Aorta (tissue), 5 donors: ENCODE results near the gene SPOUT1. TPM values are rescaled to one million over a fixed set of nuclear protein-coding genes. Genes with fewer than 3 reads are reported as not detected.
"Not testable (repeated sequence)": the region's sequence is repeated elsewhere in the genome, so short reads cannot be mapped to it uniquely, and the experiment has no call there.

Experiments used
- ATAC-seq: fragments of 200-7000 bp; cut with Tn5 transposase; one replicate; pipeline ENCODE4 v1.9.1; 2022; ENCODE audit warnings: moderate library complexity; ENCODE audit not compliant: low FRiP score
- DNase-seq, 2 donors: peaks; one replicate each; pipeline ENCODE4 v3.0.0-alpha.2; 2020
- H3K27ac ChIP-seq, 2 donors: one replicate each; pipeline ENCODE4 v1.5.1; 2013; ENCODE audit warnings: low read length in 2 of 2, mild to moderate bottlenecking in 2 of 2, moderate library complexity in 2 of 2, control low read depth in 1 of 2, inconsistent platforms in 1 of 2, low read depth in 1 of 2
- H3K27me3 ChIP-seq, 2 donors: one replicate each; pipeline ENCODE4 v1.6.1; 2013; ENCODE audit warnings: control low read depth in 1 of 2, low read length in 1 of 2, mild to moderate bottlenecking in 1 of 2, moderate library complexity in 1 of 2; ENCODE audit not compliant: insufficient read depth in 2 of 2, control insufficient read depth in 1 of 2
- H3K36me3 ChIP-seq, 2 donors: one replicate each; pipeline ENCODE4 v1.6.1; 2013; ENCODE audit warnings: control low read depth in 1 of 2, low read length in 1 of 2, mild to moderate bottlenecking in 1 of 2; ENCODE audit not compliant: insufficient read depth in 2 of 2, control insufficient read depth in 1 of 2
- H3K4me1 ChIP-seq, 2 donors: one replicate each; pipeline ENCODE4 v1.6.1; 2013; ENCODE audit warnings: low read length in 2 of 2, control low read depth in 1 of 2, mild to moderate bottlenecking in 1 of 2, moderate library complexity in 1 of 2; ENCODE audit not compliant: insufficient read depth in 2 of 2, control insufficient read depth in 1 of 2
- H3K4me3 ChIP-seq, 2 donors: one replicate each; pipeline ENCODE4 v1.5.1; 2013; ENCODE audit warnings: low read length in 2 of 2, control low read depth in 1 of 2, mild to moderate bottlenecking in 1 of 2
- H3K9me3 ChIP-seq: one replicate; pipeline ENCODE4 v1.6.1; 2013; ENCODE audit warnings: mild to moderate bottlenecking, low read length; ENCODE audit not compliant: control insufficient read depth
- WGBS, 2 donors: extraction: QIAGEN DNeasy Blood & Tissue Kit; methylation state at CpG; one replicate each; pipeline ENCODE4 v1.1.7; 2013; 5-methylcytosine and 5-hydroxymethylcytosine counted together
- intact Hi-C, 2 donors: fragments of 100-400 bp; cut with DNase I; formaldehyde crosslinking; loops; one replicate each; pipeline versions ENCODE4 v1.14.2 to v1.15.0; 2022
- polyA plus RNA-seq, 2 donors: library from polyadenylated mRNA; stranded (reverse); fragments of 200-250 nt; gene quantifications; one replicate each; pipeline ENCODE4 v1.2.3, GENCODE V29; 2013
- total RNA-seq, 2 donors: library from RNA; stranded (reverse); fragmentation: NEBNext Ultra II Directional; extraction: Animal tissue kit (Norgen Biotek cat#: 25700); gene quantifications; one replicate each; pipeline ENCODE4 v1.2.1, GENCODE V29; 2021
- donor health status: healthy with polysubstance abuse.
- donor health status: Bipolar disorder and iron deficiency.
- donor health status: DM: no; HTN: no; CAD: no.
- donor health status: DM: no; HTN: no; CAD: no.
- donor health status: DM: yes; HTN: yes; CAD: no.

Gene SPOUT1
- total and polyA plus RNA-seq, 4 donors: 14.3 to 40.9 (median 30.7) TPM

GRCh38 chr9:128858476-128858875, 28.9 kb upstream of the SPOUT1 start:
- WGBS, 2 donors: 80 to 82% methylated on average over 7 of the region's 7 CpGs
- not testable (repeated sequence) for H3K27me3 ChIP-seq, H3K4me3 ChIP-seq, H3K4me1 ChIP-seq, DNase-seq, H3K27ac ChIP-seq, H3K9me3 ChIP-seq, ATAC-seq, H3K36me3 ChIP-seq
- intact Hi-C loops: loop anchor here in 1 of 2 donors (10.0 kb wide), 1 partner anchor 146 kb away; no protein-coding TSS in a partner anchor

GRCh38 chr9:128854454-128854853, 24.9 kb upstream of the SPOUT1 start:
- not testable (repeated sequence) for DNase-seq, H3K9me3 ChIP-seq, H3K27ac ChIP-seq, H3K36me3 ChIP-seq, ATAC-seq, H3K27me3 ChIP-seq, H3K4me3 ChIP-seq, H3K4me1 ChIP-seq
- WGBS, 2 donors: 94% methylated on average over 6 of the region's 6 CpGs
- intact Hi-C loops: loop anchor here in 1 of 2 donors (10.0 kb wide), 1 partner anchor 150 kb away; no protein-coding TSS in a partner anchor

- H3K9me3 ChIP-seq, ATAC-seq, H3K4me1 ChIP-seq, H3K27me3 ChIP-seq, DNase-seq, H3K4me3 ChIP-seq, H3K27ac ChIP-seq, H3K36me3 ChIP-seq: not testable (repeated sequence)
- intact Hi-C loops: loop anchor here in 1 of 2 donors (10.0 kb wide), 1 partner anchor 152 kb away; no protein-coding TSS in a partner anchor
- 93 to 94% methylated on average over 2 of the region's 2 CpGs for WGBS, 2 donors
Measured at GRCh38 chr9:128852646-128853045, 23.1 kb upstream of the SPOUT1 start.

- not testable (repeated sequence) for H3K27me3 ChIP-seq, H3K9me3 ChIP-seq, H3K4me3 ChIP-seq, ATAC-seq, H3K36me3 ChIP-seq, H3K27ac ChIP-seq, H3K4me1 ChIP-seq, DNase-seq
- WGBS, 2 donors: 67 to 68% methylated on average over 10 of the region's 10 CpGs
- intact Hi-C loops: loop anchor here in 1 of 2 donors (10.0 kb wide), 1 partner anchor 153 kb away; no protein-coding TSS in a partner anchor
Measured at GRCh38 chr9:128851779-128852600, 22.4 kb upstream of the SPOUT1 start.

- H3K27me3 ChIP-seq, H3K27ac ChIP-seq, DNase-seq, H3K36me3 ChIP-seq, H3K4me1 ChIP-seq, ATAC-seq, H3K4me3 ChIP-seq, H3K9me3 ChIP-seq: not testable (repeated sequence)
- WGBS, 2 donors: 87 to 93% methylated on average over 10 of the region's 10 CpGs
- intact Hi-C loops: loop anchor here in 1 of 2 donors (10.0 kb wide), 1 partner anchor 154 kb away; no protein-coding TSS in a partner anchor
Measured at GRCh38 chr9:128851024-128851423, 21.4 kb upstream of the SPOUT1 start.

GRCh38 chr9:128847803-128848202, 18.2 kb upstream of the SPOUT1 start:
- no peak overlapping the region for H3K4me3 ChIP-seq
- no peaks in the 10 kb centered on the region for H3K27me3 ChIP-seq
- WGBS, 2 donors: 98 to 100% methylated on average over 1 of the region's 1 CpG
- no peaks in the 10 kb centered on the region for H3K36me3 ChIP-seq
- DNase-seq (no peak), ATAC-seq (no peak)
- H3K4me1 ChIP-seq: no peaks in the 10 kb centered on the region
- no peaks in the 10 kb centered on the region for H3K9me3 ChIP-seq
- H3K27ac ChIP-seq: no peak overlapping the region
- intact Hi-C loops: no loop called here

GRCh38 chr9:128846680-128847030, 17.1 kb upstream of the SPOUT1 start:
- 95 to 97% methylated on average over 3 of the region's 3 CpGs for WGBS, 2 donors
- no peak overlapping the region for H3K27ac ChIP-seq
- H3K27me3 ChIP-seq: no peaks in the 10 kb centered on the region
- no peaks in the 10 kb centered on the region for H3K36me3 ChIP-seq
- no peaks in the 10 kb centered on the region for H3K4me1 ChIP-seq
- DNase-seq: no peak
- H3K4me3 ChIP-seq: no peak overlapping the region
- intact Hi-C loops: no loop called here
- H3K9me3 ChIP-seq: no peaks in the 10 kb centered on the region
- ATAC-seq: no peak

GRCh38 chr9:128845186-128845931, 15.8 kb upstream of the SPOUT1 start:
- no peak overlapping the region for H3K27ac ChIP-seq
- ATAC-seq: no peak
- 75 to 76% methylated on average over 13 of the region's 13 CpGs for WGBS, 2 donors

More at GRCh38 chr9:128845186-128845931, 15.8 kb upstream of the SPOUT1 start:
- H3K4me3 ChIP-seq: no peak overlapping the region
- intact Hi-C loops: no loop called here
- no peaks in the 10 kb centered on the region for H3K9me3 ChIP-seq
- H3K4me1 ChIP-seq: no peaks in the 10 kb centered on the region
- no peaks in the 10 kb centered on the region for H3K27me3 ChIP-seq
- no peak for DNase-seq
- no peaks in the 10 kb centered on the region for H3K36me3 ChIP-seq
